ENCODE data around the gene ATP12A. TPM values are rescaled to one million over a fixed set of nuclear protein-coding genes. Genes with fewer than 3 reads are reported as not detected.

The ATP12A gene
- total and polyA plus RNA-seq, 4 donors = 0.39 to 0.83 (median 0.60) TPM

GRCh38 chr13:24662195-24663088, 17.8 kb upstream of the ATP12A start:
- Histone ChIP-seq H3K27me3 (ENCODE audit: control insufficient read depth, insufficient read depth, low read length) (no peaks in the 10 kb centered on the region), H3K36me3 (ENCODE audit: control insufficient read depth, insufficient read depth, low read length) (no peaks in the 10 kb centered on the region), H3K4me3 (ENCODE audit: low read depth, low read length) (no peak overlapping the region), H3K27ac (ENCODE audit: low read depth, low read length) (no peak overlapping the region), H3K9me3 (ENCODE audit: control insufficient read depth, insufficient read depth, low read length) (no peaks in the 10 kb centered on the region), H3K4me1 (ENCODE audit: control insufficient read depth, insufficient read depth, low read length) (no peaks in the 10 kb centered on the region)
- DNase-seq (ENCODE audit: low read depth in 4 of 6, low spot score in 6 of 6) = no peak
- WGBS (ENCODE audit: insufficient coverage) = 93% methylated on average over 1 of the region's 2 CpGs

- no peak for DNase-seq (ENCODE audit: low read depth in 4 of 6, low spot score in 6 of 6)
- no peaks in the 10 kb centered on the region for H3K27me3 ChIP-seq (ENCODE audit: control insufficient read depth, insufficient read depth, low read length)
- H3K9me3 ChIP-seq (ENCODE audit: control insufficient read depth, insufficient read depth, low read length) = no peaks in the 10 kb centered on the region
- no peaks in the 10 kb centered on the region for H3K4me1 ChIP-seq (ENCODE audit: control insufficient read depth, insufficient read depth, low read length)
- 60% methylated on average over 1 of the region's 4 CpGs for WGBS (ENCODE audit: insufficient coverage)
- H3K27ac ChIP-seq (ENCODE audit: low read depth, low read length) = no peak overlapping the region
- H3K36me3 ChIP-seq (ENCODE audit: control insufficient read depth, insufficient read depth, low read length) = no peaks in the 10 kb centered on the region
- no peak overlapping the region for H3K4me3 ChIP-seq (ENCODE audit: low read depth, low read length)
These were observed 17.2 kb upstream of the ATP12A start for GRCh38 chr13:24663089-24663395.

DNA sequence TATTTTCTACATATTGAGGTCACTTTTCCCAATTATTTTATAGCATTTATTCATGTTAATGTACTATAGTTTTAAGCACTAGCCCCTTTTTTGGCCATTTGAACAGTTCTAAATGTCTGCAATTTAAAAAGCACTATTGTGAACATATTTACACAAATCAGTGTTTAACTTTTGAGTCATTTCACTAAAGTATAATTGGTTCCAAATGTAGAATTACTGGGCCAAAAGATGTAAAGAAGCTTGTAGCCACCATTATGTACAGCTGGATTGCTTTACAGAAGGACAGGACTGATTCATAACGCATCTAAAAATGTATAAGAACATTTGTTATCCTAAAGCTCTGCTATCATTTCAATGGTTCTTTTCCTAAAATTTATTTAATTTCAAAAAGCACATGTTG, 16.6 kb upstream of the ATP12A start:
- DNase-seq (ENCODE audit: low read depth in 4 of 6, low spot score in 6 of 6) = no peak
- WGBS (ENCODE audit: insufficient coverage) = no CpG with 5 or more reads among the region's 1 CpG
- no peak overlapping the region for H3K4me3 ChIP-seq (ENCODE audit: low read depth, low read length)
- H3K27me3 ChIP-seq (ENCODE audit: control insufficient read depth, insufficient read depth, low read length) = no peaks in the 10 kb centered on the region
- no peaks in the 10 kb centered on the region for H3K36me3 ChIP-seq (ENCODE audit: control insufficient read depth, insufficient read depth, low read length)
- H3K9me3 ChIP-seq (ENCODE audit: control insufficient read depth, insufficient read depth, low read length) = no peaks in the 10 kb centered on the region
- H3K4me1 ChIP-seq (ENCODE audit: control insufficient read depth, insufficient read depth, low read length) = no peaks in the 10 kb centered on the region
- no peak overlapping the region for H3K27ac ChIP-seq (ENCODE audit: low read depth, low read length)

DNA sequence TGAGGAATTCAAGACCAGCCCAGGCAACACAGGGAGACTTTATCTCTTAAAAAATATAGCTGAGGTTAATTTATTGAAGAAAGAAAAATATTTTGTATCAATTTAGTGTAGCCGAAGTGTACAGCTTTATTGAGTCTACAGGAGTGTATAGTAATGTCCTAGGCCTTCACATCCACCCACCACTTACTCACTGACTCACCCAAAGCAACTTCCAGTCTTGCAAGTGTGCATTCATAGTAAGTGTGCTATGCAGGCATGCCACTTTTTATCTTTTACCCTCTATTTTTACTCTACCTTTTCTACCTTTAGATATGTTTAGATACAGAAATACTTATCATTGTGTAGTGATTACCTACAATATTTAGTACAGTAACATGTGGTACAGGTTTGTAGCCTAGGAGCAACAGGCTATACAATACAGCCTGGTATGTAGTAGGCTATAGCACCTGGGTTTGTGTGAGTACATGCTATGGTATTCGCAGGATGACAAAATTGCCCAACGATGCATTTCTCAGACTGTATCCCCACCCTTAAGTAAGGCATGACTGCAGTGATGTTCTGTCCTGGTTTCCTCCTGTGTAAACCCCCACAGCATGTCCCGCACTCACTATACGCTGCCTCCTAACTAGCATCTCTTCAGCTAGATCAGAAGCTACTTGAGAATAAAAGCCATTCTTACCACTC, 15.3 kb upstream of the ATP12A start:
- Histone ChIP-seq H3K9me3 (ENCODE audit: control insufficient read depth, insufficient read depth, low read length) (no peaks in the 10 kb centered on the region), H3K27me3 (ENCODE audit: control insufficient read depth, insufficient read depth, low read length) (no peaks in the 10 kb centered on the region), H3K4me1 (ENCODE audit: control insufficient read depth, insufficient read depth, low read length) (no peaks in the 10 kb centered on the region), H3K4me3 (ENCODE audit: low read depth, low read length) (no peak overlapping the region), H3K36me3 (ENCODE audit: control insufficient read depth, insufficient read depth, low read length) (no peaks in the 10 kb centered on the region), H3K27ac (ENCODE audit: low read depth, low read length) (no peak overlapping the region)
- WGBS (ENCODE audit: insufficient coverage) = 95% methylated on average over 4 of the region's 5 CpGs
- no peak for DNase-seq (ENCODE audit: low read depth in 4 of 6, low spot score in 6 of 6)

DNA sequence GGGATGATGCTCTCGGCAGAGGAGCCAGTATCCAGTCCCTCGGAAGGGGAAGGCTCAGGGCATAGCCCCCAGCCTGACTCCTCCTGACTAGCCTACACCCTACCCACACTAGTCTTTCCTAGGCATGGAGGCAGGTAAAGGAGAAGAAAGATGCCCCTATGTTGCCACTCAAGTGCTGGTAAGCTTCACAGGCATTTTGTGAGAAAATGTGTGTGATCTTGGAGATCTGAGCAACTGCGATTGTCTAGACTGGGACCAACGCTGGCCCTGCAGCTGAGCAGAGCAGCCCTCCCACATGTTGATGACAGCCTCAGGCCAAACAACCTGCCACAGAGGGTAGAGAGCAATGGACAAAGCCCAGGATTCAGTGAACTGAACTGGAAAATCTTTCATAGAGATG, 11.7 kb upstream of the ATP12A start:
- DNase-seq (ENCODE audit: low read depth in 4 of 6, low spot score in 6 of 6) = no peak
- Histone ChIP-seq H3K4me3 (ENCODE audit: low read depth, low read length) (no peak overlapping the region), H3K9me3 (ENCODE audit: control insufficient read depth, insufficient read depth, low read length) (no peaks in the 10 kb centered on the region), H3K27ac (ENCODE audit: low read depth, low read length) (no peak overlapping the region), H3K4me1 (ENCODE audit: control insufficient read depth, insufficient read depth, low read length) (peaks cover 7% of the 10 kb centered on the region), H3K36me3 (ENCODE audit: control insufficient read depth, insufficient read depth, low read length) (no peaks in the 10 kb centered on the region), H3K27me3 (ENCODE audit: control insufficient read depth, insufficient read depth, low read length) (no peaks in the 10 kb centered on the region)
- WGBS (ENCODE audit: insufficient coverage) = 77% methylated on average over 2 of the region's 4 CpGs

DNA sequence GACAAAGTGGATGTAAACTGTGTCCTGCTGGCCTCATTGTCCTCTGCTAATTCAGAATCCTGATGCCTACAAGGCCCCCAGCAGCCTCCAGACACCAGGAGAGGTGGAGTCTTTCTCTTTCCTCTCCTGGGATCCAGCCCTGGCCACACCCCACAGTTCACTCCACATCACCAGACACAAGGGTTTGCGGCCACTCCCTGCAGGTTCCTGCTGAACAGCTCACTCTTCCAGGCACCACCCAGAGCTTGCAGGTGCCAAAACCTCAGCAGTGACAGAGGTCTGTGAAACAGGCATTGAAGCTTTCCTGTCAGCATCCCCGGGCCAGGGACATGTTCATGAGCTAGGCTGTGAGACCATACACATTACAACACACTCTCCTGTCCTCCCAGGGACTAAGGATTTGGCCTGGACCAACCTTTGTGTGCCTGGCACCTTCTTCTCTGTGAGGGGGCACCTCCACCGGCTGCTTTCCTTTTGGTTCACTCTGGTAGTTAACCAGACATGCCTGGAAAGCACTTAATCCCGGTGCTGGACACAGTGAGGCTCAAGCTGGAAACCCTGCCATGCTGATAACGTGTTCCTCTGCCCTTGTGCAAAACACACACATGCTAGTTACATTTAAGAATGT, 11.1 kb upstream of the ATP12A start:
- no peak overlapping the region for H3K4me3 ChIP-seq (ENCODE audit: low read depth, low read length)
- no peak overlapping the region for H3K27ac ChIP-seq (ENCODE audit: low read depth, low read length)
- H3K27me3 ChIP-seq (ENCODE audit: control insufficient read depth, insufficient read depth, low read length) = no peaks in the 10 kb centered on the region
- no peaks in the 10 kb centered on the region for H3K36me3 ChIP-seq (ENCODE audit: control insufficient read depth, insufficient read depth, low read length)
- 90% methylated on average over 5 of the region's 5 CpGs for WGBS (ENCODE audit: insufficient coverage)
- no peak for DNase-seq (ENCODE audit: low read depth in 4 of 6, low spot score in 6 of 6)
- H3K4me1 ChIP-seq (ENCODE audit: control insufficient read depth, insufficient read depth, low read length) = peaks cover 7% of the 10 kb centered on the region
- no peaks in the 10 kb centered on the region for H3K9me3 ChIP-seq (ENCODE audit: control insufficient read depth, insufficient read depth, low read length)

GRCh38 chr13:24670174-24670573, 10.0 kb upstream of the ATP12A start:
- no peaks in the 10 kb centered on the region for H3K36me3 ChIP-seq (ENCODE audit: control insufficient read depth, insufficient read depth, low read length)
- H3K4me3 ChIP-seq (ENCODE audit: low read depth, low read length) = no peak overlapping the region
- no peak overlapping the region for H3K27ac ChIP-seq (ENCODE audit: low read depth, low read length)
- no peaks in the 10 kb centered on the region for H3K9me3 ChIP-seq (ENCODE audit: control insufficient read depth, insufficient read depth, low read length)
- no peaks in the 10 kb centered on the region for H3K27me3 ChIP-seq (ENCODE audit: control insufficient read depth, insufficient read depth, low read length)
- peaks cover 7% of the 10 kb centered on the region for H3K4me1 ChIP-seq (ENCODE audit: control insufficient read depth, insufficient read depth, low read length)
- 91% methylated on average over 7 of the region's 7 CpGs for WGBS (ENCODE audit: insufficient coverage)
- no peak for DNase-seq (ENCODE audit: low read depth in 4 of 6, low spot score in 6 of 6)

- H3K27ac ChIP-seq (ENCODE audit: low read depth, low read length) = no peak overlapping the region
- H3K4me1 ChIP-seq (ENCODE audit: control insufficient read depth, insufficient read depth, low read length) = peaks cover 8% of the 10 kb centered on the region
- no peak for DNase-seq (ENCODE audit: low read depth in 4 of 6, low spot score in 6 of 6)
- H3K9me3 ChIP-seq (ENCODE audit: control insufficient read depth, insufficient read depth, low read length) = no peaks in the 10 kb centered on the region
- H3K27me3 ChIP-seq (ENCODE audit: control insufficient read depth, insufficient read depth, low read length) = no peaks in the 10 kb centered on the region
- no peaks in the 10 kb centered on the region for H3K36me3 ChIP-seq (ENCODE audit: control insufficient read depth, insufficient read depth, low read length)
- no peak overlapping the region for H3K4me3 ChIP-seq (ENCODE audit: low read depth, low read length)
- 18% methylated on average over 2 of the region's 6 CpGs for WGBS (ENCODE audit: insufficient coverage)
These were observed 9.2 kb upstream of the ATP12A start for GRCh38 chr13:24670961-24671381.

- Histone ChIP-seq H3K9me3 (ENCODE audit: control insufficient read depth, insufficient read depth, low read length) (no peaks in the 10 kb centered on the region), H3K4me3 (ENCODE audit: low read depth, low read length) (no peak overlapping the region), H3K27me3 (ENCODE audit: control insufficient read depth, insufficient read depth, low read length) (no peaks in the 10 kb centered on the region), H3K27ac (ENCODE audit: low read depth, low read length) (no peak overlapping the region), H3K36me3 (ENCODE audit: control insufficient read depth, insufficient read depth, low read length) (no peaks in the 10 kb centered on the region), H3K4me1 (ENCODE audit: control insufficient read depth, insufficient read depth, low read length) (peaks cover 12% of the 10 kb centered on the region)
- peak in 4 of 6 donors; percentile 31 to 88 (median 65) for DNase-seq (ENCODE audit: low read depth in 4 of 6, low spot score in 6 of 6)
- 33% methylated on average over 9 of the region's 14 CpGs for WGBS (ENCODE audit: insufficient coverage)
These were observed 8.7 kb upstream of the ATP12A start for GRCh38 chr13:24671386-24672113.
